ENCODE measurements around the gene ADARB1.
A peak's percentile ranks its signal among the peaks of the same experiment; 100 is the strongest.

Gene ADARB1

GRCh38 chr21:45152265-45152746, 77.9 kb downstream of the ADARB1 start:
- ATAC-seq = peak; percentile 99
- peak; percentile 76 for DNase-seq

DNA sequence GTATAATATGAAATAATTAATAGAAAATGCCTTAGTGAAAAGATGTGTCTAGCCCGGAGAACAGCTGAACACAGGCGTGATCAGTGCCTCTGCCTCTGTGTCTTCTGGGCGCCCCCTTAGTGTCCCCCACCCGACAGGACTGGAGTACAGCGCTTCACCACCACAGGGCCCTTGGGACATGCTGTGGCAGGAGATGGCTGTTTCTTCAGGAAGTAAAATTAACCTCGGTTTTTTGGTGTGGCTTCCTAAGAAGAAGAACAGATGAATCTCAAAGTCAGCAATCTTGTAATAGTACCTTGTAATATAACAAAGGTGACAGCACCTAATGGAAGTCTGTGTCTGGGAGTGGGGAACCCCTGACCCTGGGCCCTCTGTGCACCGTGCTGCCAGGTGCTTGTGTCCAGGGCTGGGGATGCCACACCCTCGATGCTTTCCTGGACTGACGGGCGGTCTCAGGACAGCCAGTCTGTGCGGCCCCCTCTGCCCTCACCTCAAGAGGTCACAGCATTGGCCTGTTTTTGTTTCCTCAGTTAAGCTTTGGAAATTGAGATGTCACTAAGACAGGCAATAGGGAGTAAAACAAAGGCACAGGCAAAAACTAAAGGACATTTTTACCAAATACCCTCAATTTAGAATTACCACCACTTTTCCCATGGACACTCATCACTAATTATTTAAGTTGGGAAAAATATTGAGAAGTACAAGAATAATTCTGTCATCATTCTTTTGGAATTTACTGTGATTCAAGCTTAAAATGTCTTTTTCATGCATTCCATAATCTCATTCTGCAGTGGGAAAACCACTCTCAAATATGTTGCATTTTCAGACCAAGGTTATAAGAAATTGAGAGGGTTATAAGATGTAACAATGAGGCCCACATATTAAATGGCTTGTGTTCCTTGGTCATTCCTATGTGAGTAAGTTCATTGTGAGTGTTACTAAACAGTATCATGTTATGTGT, 79.3 kb downstream of the ADARB1 start:
- DNase-seq (no peak), ATAC-seq (no peak)

- peak; percentile 18 for DNase-seq
- ATAC-seq = peak; percentile 30
Observed at GRCh38 chr21:45154511-45155508, 80.4 kb downstream of the ADARB1 start.

GRCh38 chr21:45155910-45156309, 81.5 kb downstream of the ADARB1 start:
- DNase-seq (no peak), ATAC-seq (no peak)

DNA sequence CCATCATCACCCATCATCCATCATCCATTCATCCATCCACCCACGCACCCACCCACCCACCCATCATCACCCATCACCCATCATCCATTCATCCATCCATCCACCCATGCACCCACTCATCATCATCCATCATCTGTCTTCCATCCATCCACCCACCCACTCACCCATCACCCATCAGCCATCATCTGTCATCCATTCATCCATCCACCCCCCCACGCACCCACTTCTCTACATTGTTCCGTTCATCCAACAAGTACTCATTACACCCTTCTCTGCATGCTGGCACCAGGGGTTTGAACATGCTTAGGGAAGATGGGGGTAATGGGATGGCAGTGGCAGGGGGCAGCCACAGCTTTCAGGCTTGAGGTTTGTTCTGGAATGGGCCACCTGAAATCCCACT, 82.1 kb downstream of the ADARB1 start:
- ATAC-seq (no peak), DNase-seq (no peak)

DNA sequence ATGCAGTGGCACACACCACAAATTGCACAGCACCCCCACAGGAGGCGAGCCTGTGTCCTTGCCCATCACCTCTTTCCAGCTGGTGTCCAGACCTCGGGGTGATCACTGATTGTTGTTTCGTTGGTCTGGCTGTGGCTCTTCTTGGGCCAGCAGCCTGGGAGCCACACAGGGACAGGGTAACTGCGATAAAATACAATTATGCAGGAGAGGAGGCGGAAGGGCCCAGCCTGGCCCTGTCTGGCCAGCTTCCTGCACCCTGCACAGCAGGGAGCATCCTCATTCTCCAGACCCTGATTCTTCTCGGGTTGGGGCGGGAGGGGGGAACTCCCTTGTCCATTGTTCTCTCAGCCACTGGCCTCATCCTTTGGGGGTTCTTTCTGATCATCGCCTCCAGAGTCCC, 83.6 kb downstream of the ADARB1 start:
- no peak for DNase-seq
- no peak for ATAC-seq

DNA sequence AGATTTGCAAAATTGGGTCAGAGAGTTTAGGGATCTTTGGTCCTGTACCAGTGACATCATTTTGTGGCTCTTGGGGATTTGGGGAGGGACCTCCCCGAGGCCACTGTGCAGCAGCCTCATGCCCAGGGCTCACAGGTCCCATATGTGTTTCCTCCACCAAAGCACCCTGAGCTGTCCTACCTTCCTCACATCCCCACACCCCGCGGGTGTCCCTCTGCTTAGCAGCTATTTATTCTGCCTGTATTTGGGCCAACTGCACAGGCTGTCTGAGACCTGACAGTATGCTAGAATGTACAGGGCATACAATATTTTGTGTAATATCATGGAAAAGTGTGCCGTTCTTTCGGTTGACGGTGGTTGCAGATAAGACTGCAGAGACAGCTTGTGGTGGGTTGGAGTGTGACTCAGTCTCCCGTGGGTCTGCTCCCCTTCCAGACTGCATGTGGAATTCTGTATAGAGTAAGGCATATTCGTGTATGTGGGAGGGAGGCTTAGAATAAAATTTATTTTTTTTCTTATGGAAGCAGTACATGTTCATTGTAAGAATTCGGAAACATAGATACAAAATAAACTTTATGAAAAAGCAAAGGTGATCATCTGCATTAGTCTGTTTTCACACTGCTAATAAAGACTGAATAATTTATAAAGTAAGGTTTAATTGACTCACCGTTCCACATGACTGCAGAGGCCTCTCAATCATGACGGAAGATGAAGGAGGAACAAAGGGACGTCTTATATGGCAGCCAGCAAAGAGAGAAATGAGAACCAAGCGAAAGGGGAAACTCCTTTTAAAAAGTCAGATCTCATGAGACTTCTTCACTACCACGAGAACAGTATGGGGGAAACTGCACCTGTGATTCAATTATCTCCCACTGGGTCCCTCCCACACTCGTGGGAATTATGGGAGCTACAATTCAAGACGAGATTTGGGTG, 84.4 kb downstream of the ADARB1 start:
- DNase-seq (no peak), ATAC-seq (no peak)

DNA sequence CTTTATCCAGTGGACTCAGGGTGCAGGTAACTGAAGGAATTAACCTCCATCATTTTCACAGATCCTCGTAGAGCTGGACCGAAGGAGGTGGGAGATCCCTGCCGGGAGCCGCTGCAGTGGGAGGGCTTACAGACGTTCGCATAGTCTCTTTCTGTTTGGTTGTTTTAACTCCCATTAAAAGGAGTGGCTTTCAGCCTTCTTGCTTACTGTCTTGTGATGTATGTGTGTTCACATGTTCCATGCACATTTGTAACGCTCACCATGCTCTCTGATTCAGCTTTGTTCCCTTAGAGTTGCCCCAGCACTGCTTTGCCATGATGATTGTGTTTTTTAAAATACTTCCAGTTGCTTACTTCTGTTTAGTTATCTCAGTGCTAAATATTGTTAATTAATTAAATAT, 85.8 kb downstream of the ADARB1 start:
- no peak for ATAC-seq

DNA sequence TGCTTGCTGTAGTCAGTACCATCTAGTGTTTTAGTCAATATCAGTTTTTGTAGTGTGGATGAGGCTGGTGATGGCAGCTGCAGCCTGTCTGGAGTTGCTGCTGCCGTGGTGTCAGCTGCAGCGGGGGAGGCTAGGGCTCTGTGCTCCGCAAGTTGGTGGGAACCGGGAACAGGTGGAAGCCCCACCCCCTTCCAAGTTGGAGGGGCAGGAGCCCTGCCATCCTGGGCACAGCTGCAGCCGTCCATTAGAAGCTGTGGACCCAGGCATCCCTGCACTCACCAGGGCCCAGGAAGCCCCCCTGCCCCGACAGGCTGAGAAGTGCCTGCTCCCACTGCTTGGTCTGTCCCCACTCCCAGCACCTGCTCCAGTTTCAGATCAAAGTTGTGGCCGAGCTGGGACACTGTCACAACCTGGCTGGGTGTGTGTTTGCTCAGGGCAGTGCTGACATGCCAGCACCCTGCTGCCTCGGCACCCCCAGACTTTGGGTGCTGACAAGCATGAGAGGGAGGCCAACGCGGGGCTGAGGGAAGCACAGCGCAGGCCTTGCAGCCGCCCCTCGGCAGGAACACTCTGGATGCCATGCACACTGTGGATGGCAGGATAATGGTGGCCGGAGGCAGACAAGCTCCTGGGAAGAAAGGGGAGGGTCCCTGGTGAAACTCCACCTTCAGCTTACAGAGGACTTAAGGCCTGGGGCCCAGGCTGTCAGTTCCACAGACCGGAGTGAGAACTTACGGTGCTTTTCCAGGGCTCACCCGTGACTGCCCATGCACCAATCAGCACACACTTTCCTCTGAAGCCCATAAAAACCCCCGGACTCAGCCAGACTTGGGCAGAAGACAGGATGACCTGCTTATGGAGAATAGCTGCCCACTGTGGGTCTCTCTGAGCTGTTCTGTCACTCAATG, 86.9 kb downstream of the ADARB1 start:
- ATAC-seq = no peak
- DNase-seq = no peak

More for the DNA sequence above, 85.8 kb downstream of the ADARB1 start:
- no peak for DNase-seq

- DNase-seq (no peak), ATAC-seq (no peak)
Observed at GRCh38 chr21:45162115-45162514, 87.7 kb downstream of the ADARB1 start.

DNA sequence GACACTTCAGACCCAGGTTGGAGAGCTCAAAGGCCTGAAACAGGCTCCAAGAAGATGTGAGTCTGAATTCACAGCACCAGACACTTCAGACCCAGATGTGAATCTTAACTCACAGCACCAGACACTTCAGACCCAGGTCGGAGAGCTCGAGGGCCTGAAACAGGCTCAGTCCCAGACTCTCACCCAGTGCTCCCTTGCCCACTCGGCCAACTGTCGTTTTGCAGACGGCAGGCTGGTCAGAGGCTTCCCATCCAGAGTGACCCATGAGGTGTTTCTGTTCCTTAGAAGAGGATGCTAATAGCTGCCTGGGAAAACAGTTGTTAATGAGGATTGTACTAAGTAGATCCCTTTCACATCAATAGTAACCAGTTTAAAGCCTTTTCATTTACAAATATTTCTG, 88.4 kb downstream of the ADARB1 start:
- ATAC-seq (no peak), DNase-seq (no peak)

DNA sequence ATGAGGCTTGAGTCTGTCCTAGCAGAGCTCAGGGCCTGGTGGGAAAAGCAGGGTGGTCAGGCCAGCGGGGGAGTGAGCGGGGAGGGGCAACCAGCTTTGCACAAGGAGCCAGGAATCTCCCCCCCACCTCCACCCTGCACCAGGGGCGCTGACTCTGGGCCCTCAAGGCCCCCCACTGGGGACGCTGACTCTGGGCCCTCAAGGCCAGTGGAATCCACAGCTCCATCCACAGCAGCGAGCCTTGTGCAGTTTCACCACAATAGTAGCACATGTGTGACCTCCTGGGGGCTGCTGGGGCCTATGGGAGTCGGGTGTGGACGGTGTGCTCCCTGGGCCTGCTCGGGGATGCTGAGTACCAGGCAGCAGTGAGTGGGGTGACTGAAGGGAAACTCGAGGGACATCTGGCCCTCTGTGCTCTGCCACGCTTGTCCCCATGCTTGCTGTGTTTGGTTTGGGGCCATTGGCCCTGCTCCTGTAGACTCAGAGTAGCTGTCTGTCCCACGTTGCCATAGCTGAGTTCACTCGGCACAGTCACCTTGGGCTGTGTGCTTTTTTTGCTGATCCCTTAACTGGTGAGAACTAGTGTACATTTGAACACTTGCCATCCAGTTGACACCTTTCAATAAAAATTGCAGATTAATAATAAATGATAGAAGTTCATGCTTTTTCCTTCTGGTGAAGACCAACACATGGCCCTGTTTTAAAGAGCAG, 89.2 kb downstream of the ADARB1 start:
- ATAC-seq (no peak), DNase-seq (no peak)

- ATAC-seq (no peak), DNase-seq (no peak)
Observed at GRCh38 chr21:45164124-45164511, 89.7 kb downstream of the ADARB1 start.

DNA sequence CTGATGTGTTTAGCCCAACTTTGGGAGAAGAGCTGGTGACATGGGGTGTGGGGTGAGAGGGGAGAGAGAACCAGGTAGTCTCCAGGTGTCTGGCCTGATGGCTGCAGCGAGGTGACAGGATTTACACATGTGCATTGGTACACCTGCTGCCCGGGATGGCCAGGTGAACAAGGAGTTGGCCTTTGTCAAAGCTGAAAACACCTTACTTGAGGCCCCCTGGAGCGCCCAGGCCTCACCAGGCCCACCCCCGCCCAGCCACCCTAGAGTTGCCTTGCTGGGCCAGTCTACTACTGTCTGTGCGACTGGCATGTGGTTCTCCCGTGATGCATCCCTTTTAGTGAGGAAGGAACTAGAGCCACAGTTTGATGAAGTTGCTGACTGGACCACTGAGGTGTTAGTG, 90.5 kb downstream of the ADARB1 start:
- DNase-seq = no peak
- no peak for ATAC-seq

GRCh38 chr21:45166931-45167330, 92.6 kb downstream of the ADARB1 start:
- DNase-seq = no peak
- ATAC-seq = no peak

GRCh38 chr21:45167796-45168222, 93.4 kb downstream of the ADARB1 start:
- DNase-seq = no peak
- no peak for ATAC-seq

- ATAC-seq (no peak), DNase-seq (no peak)
Observed at GRCh38 chr21:45168522-45168921, 94.1 kb downstream of the ADARB1 start.

- peak; percentile 52 for ATAC-seq
- no peak for DNase-seq
Observed at GRCh38 chr21:45169001-45169400, 94.6 kb downstream of the ADARB1 start.

GRCh38 chr21:45169682-45170081, 95.3 kb downstream of the ADARB1 start:
- no peak for ATAC-seq
- no peak for DNase-seq

DNA sequence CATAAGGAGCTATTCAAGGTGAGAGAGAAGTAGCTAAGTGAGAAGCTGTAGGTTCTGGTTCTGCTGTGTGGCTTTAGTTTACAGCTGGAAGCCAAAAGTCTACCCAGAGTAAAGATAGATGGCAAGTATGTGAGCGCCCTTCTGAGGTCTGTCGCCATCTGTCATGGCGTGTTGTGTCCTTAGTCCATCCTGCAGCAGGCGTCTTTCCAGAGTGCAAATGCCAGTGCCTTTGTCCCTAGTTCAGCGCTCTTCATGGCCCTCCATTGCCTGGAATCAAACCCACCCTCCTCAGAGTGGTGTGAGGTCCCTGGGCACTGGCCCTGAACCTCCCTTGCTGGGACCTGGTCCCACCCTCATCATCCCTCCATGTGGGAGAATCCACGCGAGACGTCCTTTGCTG, 96.6 kb downstream of the ADARB1 start:
- ATAC-seq (no peak), DNase-seq (no peak)

Data from stimulated activated naive CD8-positive, alpha-beta T cell treated with anti-CD3 and anti-CD28 coated beads, Interleukin-15, Interleukin-2, amounts not matched to agents 100 U/mL and 50 U/mL, for 24 hours (primary cell).